GM18498 (cell line): ENCODE data around the gene URAD.
"Not testable (repeated sequence)": the region's sequence is repeated elsewhere in the genome, so short reads cannot be mapped to it uniquely, and the experiment has no call there.

Source experiments
- ATAC-seq: cut with Tn5 transposase; IDR thresholded peaks from one replicate; pipeline ENCODE4 v1.9.1; 2021; ENCODE audit warnings: mild to moderate bottlenecking, moderate library complexity; ENCODE audit not compliant: unreplicated experiment

URAD gene

GRCh38 chr13:27988520-27988919 lies at the start of gene URAD:
Gene URAD (minus strand): TSS chr13:27988693. CDS start chr13:27988637, 56 bp downstream.
- ATAC-seq = no peak

DNA sequence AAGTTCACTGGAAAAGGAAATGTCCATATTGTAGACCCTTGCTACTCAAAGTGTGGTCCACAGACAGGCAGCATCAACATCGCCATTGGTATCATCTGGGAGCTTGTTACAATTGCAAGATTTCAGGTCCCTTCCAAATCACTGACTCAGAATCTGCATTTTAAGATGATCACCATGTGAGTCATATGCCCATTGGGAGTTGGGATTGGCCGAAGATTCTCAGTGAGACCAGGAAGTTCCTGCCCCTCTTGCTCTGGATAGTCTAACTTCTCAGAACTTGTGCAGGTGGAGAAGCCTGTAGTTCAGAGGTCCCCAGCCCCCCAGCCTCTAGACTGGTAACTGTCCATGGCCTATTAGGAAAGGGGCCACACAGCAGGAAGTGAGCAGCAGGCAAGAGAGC lies 48.9 kb upstream of the URAD start:
- no peak for ATAC-seq

GRCh38 chr13:28035146-28035782 lies 46.8 kb upstream of the URAD start:
- no peak for ATAC-seq

DNA sequence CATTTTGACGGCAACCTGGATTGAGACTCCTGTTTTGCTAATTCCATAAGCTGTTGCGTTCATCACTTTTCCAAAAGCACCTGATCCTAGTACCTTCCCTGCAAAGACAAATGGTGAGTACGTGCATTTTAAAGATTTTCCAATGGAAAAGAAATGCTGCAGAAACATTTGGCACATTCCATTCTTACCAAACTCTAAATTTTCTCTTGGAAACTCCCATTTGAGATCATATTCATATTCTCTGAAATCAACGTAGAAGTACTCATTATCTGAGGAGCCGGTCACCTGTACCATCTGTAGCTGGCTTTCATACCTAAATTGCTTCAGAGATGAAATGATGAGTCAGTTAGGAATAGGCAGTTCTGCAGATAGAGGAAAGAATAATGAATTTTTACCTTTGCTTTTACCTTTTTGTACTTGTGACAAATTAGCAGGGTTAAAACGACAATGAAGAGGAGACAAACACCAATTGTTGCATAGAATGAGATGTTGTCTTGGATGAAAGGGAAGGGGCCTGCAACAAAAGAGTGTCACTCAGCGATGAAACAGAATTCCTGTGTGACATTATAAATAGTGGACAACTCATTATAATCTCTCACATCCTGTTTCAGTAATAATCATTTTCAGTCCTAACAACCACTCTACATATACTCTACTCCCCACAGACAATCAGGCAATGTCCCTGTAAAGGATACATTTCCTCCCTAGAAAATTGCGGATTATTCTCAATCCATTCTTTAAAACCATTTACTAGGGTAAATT lies 45.6 kb upstream of the URAD start:
- no peak for ATAC-seq

- not testable (repeated sequence) for ATAC-seq
These were observed 43.9 kb upstream of the URAD start for GRCh38 chr13:28032438-28032837.

DNA sequence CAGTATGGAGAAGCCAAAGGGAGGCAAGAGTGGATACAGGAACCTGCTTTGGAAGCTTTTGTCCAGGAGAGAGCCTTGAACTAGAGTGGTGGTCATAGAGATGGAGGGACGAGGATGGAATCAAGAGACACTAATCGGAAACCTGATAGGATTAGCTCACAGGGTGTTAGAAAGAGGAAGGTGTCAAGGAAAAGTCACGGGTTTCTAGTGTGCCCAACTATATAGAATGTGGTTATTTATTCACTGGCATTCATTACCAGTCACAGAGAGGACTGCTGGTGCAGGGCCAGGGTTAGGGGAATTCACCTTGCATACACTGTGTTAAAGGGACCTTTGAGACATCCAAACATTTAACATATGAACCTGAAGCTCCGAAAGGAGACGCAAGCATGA lies 43.4 kb upstream of the URAD start:
- no peak for ATAC-seq

DNA sequence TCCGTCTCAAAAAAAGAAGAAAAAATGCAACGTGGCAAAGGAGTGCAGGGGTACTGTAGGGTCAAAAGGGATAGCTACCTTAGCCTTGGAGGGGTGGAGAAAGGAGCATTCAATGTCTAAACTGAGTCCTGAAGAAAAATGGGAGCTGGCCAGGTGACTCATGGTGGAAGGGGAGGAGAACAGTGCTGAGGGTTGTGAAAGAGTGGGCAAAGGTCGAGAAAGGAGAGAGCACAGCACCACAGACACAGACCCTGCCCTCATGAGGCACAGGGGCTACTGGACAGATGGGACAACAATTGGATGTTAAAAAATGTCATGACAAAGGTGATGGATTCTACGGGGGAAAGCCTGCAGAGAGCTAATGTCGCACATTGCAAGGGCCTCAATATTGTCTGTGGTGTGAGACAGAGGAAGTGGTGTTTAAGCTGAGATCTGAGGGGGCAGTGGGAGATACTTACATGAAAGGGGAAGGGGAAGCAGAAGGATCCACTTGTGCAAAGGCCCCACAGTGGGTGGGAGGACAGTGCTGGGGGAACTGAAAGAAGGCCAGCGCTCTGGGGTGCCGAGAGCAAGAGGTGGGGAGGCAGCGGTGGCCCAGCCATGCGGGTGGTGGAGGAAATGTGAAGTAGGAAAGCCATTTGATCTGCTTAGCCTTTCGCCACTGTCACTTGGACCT lies 42.9 kb upstream of the URAD start:
- peak; percentile 50 for ATAC-seq

DNA sequence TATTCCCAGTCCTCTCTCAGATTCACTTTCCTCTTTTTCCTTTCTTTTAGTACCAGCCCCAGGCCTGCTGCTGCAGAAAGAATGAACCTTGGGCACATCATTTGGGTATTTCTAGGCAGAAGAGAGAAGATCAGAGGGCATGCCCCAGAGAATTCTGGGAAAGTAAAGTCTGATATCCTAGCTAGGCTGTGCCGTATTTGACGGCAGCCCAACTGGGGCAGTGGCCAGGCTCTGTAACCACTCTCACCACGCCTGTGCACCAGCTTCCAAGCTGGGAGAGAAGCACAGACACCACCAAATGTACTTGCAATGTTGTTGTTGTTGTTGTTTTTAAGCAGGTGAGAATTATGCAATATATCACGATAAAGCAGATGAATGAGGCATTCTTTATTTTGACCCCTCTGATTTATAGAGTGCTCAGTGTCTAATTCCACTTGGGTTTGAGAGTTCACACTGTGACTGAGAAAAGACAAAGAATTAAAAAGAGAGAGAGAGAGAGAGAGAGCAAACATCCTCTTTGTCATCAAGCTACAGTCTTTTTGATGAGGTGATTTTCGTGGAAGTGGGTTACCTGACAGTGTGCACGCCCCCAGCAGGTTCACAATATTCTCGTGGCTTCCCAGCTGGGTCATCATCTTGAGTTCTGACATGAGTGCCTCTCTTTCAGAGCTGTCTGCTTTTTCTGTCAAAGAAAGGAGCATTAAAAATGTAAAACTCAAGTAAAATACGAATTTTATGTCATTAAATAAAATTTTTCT lies 39.3 kb upstream of the URAD start:
- ATAC-seq = no peak

DNA sequence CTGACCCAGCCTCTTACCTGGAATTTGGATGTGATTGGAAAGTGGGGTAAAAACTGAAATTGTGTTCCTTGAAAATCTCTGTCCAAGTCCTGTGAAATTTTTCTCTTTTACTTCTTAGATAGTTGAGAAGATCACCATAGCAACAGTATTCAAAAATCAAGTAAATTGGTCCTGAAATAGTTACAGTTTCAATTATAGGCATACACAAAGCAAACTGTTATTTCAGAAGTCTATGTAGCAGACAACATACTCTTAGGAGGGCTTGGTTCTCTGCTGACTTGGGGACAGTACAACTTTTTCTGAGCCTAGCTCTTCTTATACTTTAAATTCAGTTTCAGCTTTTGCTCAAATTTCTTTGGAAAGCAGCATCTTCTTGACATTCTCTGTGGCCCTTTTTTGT lies 38.6 kb upstream of the URAD start:
- ATAC-seq = no peak

DNA sequence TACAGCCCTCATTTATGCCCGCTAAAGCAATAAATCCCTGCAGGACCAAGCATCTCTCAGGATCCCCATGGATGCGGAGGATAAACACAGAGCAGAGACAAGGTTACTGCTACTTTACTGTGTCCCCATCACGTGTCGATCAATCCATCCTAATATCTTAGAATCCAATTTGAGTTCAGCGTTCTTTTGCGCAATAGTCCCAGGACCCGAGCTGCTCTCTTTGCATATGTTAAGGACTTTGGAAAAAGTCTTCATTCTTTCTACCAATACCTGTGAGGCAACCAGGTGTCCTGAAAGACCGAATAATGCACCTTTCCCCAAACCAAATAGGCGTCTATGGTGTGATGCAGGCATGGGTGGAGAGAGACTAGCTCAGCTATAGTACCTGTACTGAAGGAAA lies 38.0 kb upstream of the URAD start:
- no peak for ATAC-seq

GRCh38 chr13:28022848-28023518 lies 34.5 kb upstream of the URAD start:
- ATAC-seq = no peak

DNA sequence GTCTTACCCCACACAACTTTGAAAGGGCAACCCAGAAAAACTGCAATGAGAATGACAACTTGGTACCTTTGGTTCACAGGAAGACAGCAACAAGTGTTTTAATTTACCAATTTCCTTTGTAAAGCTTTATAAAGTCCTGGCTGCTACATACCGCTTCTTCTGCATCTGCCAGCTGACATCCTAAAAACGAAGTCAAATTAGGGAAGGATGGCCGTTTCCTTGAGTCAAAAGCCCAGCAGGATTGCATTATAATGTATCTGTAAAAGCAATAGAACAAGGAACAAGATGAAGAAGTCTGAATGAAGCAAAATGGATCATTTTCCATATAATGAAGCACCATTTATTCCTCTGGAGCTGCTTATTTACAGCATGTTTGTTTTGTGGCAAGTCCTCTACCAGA lies 25.8 kb upstream of the URAD start:
- no peak for ATAC-seq

- no peak for ATAC-seq
These were observed 25.0 kb upstream of the URAD start for GRCh38 chr13:28013482-28013881.

DNA sequence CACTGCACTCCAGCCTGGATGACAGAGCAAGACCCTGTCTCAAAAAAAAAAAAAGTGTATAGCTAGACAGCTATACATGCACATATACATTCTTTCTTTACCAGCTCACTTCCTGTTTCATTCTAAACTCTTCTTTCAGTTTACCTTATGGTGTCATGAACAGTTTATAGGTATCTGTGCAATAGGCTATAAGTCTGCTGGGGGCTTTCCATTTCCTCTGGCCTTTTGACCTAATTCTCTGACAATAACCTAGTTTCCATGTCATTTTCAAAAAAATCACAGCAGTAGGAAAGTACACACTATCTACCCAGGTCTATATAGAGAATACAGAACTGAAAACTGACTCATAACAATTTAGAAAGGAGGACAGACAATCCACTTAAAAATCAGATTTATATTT lies 24.4 kb upstream of the URAD start:
- ATAC-seq = peak; percentile 89

DNA sequence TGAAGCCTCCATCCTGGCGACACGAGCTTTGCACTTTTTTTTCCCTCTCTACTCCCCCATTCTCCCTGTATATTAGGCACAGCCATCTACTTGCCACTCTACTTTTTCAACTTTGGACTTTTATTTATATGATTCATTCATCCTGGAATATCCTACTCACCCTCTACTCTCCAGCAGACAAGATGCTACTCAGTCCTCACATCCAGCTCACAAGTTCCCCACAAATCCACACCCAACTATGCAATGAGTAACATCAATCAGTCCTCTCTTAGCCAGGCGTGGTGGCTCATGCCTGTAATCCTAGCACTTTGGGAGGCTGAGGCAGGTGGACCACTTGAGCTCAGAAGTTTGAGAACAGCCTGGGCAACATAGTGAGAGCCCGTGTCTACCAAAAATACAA lies 23.9 kb upstream of the URAD start:
- ATAC-seq = peak; percentile 10

DNA sequence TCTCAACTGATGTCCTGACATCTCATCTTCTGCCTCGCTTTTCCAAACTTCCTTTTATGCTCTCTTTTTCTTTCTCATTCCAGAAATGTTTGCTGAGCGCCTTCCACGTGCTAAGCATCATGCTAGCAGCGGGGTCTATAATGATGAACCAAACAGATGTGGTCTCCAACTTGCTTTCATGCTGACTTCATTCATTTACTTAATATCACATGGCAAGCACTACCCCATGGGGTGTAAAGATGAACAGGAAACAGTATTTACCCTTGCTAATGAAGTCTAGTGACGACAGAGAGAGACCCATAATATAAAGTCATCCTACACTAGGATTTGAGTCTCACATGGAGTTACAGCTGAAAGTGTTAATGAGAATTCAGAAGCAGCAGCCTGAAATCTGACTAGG lies 21.6 kb upstream of the URAD start:
- ATAC-seq = no peak

DNA sequence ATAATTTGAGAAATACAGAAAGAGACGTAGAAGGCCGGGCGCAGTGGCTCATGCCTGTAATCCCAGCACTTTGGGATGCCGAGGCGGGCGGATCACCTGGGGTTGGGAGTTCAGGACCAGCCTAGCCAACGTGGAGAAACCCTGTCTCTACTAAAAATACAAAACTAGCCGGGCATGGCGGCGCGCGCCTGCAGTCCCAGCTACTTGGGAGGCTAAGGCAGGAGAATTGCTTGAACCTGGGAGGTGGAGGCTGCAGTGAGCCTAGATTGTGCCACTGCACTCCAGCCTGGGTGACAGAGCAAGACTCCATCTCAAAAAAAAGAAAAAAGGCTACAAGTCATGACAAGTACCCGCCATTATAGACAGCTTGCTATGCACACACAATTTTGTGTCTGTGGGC lies 16.5 kb upstream of the URAD start:
- ATAC-seq = not testable (repeated sequence)

DNA sequence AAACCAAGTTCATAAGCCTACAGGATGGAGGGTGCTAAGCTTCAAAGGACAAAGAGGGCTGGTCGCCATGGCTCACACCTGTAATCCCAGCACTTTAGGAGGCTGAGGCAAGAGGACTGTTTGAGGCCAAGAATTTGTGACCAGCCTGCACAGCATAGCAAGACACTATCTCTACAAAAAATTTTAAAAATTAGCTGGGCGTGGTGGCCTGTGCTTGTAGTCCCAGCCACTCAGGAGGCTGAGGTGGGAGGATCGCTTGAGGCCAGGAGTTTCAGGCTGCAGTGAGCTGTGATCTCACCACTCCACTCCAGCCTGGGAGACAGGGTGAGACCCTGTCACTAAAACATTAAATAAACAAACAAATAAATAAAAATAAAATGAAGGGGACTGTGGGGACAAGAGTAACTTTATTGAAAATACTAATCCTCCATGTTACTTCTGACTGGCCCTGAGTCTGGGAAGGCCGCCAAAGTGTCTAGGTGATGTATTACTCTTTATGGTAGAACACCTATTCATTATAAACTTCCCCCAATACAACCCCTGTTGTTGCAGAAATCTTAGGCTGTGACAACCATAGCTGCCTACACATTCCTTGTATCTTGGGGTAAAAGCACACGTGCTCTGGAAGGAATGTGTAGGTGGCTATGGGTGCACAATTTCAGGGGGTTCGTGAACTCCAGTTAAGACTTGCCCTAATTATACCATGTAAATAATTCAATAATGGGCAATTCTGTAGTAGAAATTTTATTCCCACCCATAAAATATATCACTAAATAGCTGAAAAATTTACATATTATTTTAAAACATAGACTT lies 14.6 kb upstream of the URAD start:
- no peak for ATAC-seq

- ATAC-seq = no peak
These were observed 13.5 kb upstream of the URAD start for GRCh38 chr13:28001837-28002473.

DNA sequence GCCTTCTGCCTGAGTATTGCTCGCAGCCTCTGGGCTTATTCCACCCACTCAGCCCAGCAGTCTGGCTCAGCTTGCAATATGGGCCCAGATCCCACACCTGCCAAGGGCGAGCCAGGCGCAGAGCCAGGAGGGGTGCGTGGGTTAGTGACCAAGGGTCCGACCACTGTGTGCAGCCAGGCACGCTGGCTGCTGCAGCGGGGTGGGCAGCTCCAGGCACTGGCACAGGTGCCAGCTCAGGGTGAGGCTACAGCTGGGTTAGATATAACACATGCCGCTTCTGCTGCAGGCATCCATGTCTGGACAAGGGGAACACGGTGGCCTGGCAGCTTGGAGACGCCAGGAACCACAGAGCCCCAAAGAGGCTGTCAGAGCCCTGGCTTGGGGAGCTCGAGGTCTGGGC lies 12.6 kb upstream of the URAD start:
- ATAC-seq = no peak
